GM13976 (cell line): ENCODE data around the gene IFFO2.

Source experiments
- DNase-seq: peaks from one replicate; pipeline ENCODE4 v3.0.0; 2012; ENCODE audit warnings: low spot score
- CTCF ChIP-seq: IDR thresholded peaks from 2 replicates; pipeline ENCODE4 v1.5.1; 2012; ENCODE audit warnings: borderline replicate concordance, mild to moderate bottlenecking; ENCODE audit not compliant: insufficient read depth; ENCODE audit errors: extremely low read depth, missing control alignments, control extremely low read depth
- in situ Hi-C: fragments of 300-500 bp; cut with MboI; formaldehyde crosslinking; loops from one replicate; pipeline ENCODE4 v1.12.0; 2022; ENCODE audit warnings: low sequenced_read_pairs, mixed read lengths, inconsistent platforms; ENCODE audit not compliant: unreplicated experiment

The IFFO2 gene

GRCh38 chr1:18948913-18949685, 7.4 kb downstream of the IFFO2 start:
- no peak for DNase-seq
- no peak for TF ChIP-seq CTCF
- in situ Hi-C loops: no loop called here

- no peak for DNase-seq
- no peak for TF ChIP-seq CTCF
- in situ Hi-C loops: no loop called here
Measured at GRCh38 chr1:18948048-18948912, 8.2 kb downstream of the IFFO2 start.

DNA sequence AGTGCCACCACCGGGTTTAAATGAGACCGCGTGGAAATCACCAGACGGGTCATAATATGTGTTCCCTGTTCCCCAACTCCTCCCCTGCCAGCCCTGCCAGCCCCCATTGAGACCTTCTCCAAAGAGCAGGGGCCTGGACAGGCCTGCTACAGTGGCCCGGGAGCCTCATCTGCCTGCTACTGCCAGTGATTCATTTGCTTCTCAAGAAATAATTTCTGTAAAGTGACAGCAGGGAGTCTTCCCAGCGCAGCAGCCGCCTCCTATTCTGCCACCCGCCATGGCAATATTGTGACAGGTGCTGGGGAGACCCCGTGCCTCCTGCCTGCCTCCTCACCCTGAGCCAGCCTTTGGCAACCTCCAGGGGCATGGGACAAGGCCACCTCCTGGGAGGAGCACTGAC, 8.9 kb downstream of the IFFO2 start:
- in situ Hi-C loops: no loop called here
- TF ChIP-seq CTCF: no peak
- no peak for DNase-seq

- in situ Hi-C loops: no loop called here
- no peak for TF ChIP-seq CTCF
- DNase-seq: no peak
Measured at GRCh38 chr1:18946550-18947381, 9.7 kb downstream of the IFFO2 start.

GRCh38 chr1:18945401-18945849, 11.1 kb downstream of the IFFO2 start:
- DNase-seq: no peak
- TF ChIP-seq CTCF: no peak
- in situ Hi-C loops: no loop called here

DNA sequence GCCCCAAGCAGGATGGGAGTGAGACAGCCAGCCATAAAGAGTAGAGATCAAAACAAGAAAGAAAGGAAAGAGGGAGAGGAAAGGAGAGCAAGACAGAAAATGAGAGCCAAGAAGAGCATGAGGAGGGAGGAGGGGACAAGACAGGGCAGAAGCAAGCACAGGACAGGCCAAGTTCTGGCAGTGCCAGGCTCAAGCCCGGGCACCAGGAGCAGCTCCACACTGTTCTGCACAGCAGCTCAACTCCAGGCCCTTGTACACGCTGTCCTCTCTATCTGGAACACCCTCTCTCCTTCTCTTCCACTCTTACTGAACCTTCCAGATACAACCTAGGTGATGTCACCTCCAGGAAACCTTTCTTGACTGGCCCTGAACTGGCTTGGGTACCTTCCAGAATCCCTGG, 11.7 kb downstream of the IFFO2 start:
- DNase-seq: no peak
- TF ChIP-seq CTCF: no peak
- in situ Hi-C loops: no loop called here
